Kidney tubule cell (primary cell): Measurements from ENCODE around the gene EEF2.
A peak's percentile ranks its signal among the peaks of the same experiment; 100 is the strongest.

Source experiments
- DNase-seq: peaks from one replicate; pipeline ENCODE4 v3.0.0-alpha.2; 2018; ENCODE audit warnings: low spot score

EEF2 gene

DNA sequence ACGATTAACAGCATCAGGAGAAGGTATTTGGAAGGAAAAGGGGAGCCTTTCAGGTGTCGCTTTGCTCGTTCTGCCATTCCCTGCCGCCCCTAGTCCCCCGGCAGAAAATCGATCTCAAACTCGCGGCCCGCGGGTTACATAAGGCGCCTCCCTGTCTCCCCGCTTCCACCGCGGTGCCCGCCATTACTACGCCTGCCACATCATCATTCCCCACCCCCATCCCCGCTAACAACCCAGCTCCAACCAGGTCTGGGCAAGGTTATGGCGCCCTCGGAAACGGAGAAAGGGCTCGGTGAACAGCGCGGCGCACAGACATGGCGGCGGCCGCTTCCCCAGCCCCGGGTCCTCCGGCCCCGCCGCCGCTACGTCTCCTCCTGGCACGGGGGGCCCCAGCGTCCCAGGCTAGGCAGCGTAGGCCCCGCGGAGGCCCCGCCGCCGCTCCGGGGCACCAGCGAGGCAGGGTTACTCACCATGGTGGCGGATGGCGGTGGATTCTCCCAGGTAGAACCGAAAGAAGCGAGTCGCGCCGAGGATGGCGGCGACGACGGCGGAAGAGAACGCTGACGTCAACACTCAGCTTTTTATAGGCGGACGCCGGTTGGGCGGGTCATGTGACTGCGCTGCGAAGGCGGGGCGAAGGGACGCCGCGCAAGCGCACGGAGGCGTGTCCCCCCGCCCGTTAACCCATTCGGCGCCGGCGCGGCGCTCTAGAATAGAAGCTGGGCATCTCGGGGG is at the start of gene EEF2:
Gene EEF2 (minus strand): TSS at position 556 of the 735 bp plus-strand sequence. CDS start 83 bp downstream, at position 473.
- peak; percentile 92 for DNase-seq

DNA sequence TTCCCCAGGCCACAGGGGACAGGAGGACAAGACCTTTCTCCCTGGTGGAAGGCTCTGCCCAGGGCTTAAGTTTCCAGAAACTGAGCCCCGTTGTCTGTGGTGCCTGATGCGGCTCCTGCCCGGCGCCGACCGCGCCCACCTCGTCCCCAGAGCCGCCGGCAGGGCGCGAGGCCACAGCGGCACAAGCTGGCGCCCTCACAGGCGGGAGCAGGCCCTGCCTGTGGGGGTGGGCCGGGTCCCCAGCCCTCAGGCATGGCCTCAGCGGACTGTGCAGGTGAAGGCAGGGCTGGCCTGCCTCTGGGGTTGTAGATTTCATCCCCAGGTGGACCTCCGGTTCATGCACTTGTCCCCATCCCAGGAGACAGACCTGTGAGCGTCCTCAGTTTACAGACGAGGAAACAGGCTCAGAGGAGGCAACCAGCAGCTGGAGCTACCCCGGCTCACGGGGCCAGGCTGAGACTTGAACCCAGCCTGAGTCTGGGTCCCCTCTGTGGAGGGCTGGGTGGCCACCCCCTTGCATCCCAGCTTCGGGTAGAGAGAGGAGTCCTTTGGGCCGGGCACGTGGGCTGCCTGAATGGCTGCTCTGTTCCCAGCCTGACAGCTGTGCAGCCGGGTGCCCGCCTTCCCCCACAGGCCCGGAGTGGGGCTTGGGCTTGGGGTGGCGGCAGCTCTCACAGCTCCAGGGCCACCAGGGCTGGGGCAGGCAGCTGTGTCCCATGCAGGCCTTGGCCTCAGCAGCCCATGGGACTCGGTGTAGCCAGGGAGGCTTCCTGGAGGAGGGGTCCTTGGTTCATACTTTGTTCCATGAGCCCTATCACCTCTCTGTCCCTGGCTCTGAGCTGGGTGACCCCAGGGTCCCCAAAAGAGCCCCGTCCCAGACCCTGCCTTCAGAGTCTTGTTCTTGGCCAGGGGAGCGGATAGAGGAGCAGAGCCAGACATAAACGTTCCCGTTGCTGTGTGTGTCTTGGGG is 49.1 kb upstream of the EEF2 start:
- DNase-seq: no peak

DNA sequence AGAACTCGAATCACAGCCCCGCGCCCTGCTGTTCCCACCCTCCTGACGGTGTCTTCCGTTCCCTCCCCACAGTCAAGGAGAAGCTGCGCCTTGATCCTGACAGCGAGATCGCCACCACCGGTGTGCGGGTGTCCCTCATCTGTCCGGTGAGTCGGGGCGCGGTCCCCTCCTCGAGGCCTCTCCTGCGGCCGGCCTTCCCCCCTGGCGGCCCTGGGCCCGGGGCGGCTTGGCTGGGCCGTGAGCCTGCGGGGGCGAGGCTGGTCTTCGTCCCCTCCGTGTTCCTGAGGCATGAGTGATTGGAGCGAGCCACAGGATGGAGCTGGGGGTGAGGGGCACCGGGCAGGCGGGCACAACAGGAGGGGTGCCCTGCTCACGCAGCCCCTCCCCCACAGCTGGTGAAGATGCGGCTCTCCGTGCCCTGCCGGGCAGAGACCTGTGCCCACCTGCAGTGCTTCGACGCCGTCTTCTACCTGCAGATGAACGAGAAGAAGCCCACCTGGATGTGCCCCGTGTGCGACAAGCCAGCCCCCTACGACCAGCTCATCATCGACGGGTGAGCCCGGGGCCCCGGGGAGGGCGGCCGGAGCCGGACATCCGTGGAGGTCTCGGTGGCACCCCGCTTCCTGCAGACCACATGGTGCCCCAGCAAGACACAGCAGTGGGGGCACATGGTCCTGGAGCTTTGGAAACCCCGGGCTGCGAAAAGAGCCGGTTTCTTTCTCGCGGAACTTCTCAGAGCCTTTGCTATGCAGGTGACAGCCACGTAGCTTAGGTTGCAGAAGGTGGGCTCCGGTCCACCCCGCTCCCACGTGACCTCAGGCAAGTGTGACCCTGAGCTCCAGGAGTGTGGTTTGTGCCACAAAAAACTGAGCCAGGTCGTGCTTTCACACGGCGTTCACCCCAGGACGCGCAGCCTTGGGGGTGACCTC is 48.0 kb upstream of the EEF2 start:
- no peak for DNase-seq

DNA sequence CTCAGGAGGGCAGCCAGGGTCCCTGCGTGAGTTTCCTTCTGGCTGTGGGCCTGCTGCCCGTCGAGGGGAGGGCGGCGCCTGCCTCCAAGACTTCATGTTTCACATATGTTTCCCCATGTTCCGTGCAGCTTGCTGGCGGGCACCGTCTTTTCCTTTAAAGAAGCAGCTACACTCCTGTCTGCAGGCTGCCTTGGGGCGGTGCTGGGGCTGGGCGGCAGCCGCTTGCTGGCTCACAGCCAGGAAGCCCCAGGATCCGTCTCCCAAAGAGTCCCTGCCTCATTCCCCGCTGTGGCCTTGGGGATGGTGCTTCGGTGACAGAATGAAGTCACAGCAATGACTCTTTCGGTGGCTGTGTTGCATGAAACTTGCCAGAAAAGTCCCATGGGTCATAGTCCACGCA is 47.2 kb upstream of the EEF2 start:
- DNase-seq: no peak

DNA sequence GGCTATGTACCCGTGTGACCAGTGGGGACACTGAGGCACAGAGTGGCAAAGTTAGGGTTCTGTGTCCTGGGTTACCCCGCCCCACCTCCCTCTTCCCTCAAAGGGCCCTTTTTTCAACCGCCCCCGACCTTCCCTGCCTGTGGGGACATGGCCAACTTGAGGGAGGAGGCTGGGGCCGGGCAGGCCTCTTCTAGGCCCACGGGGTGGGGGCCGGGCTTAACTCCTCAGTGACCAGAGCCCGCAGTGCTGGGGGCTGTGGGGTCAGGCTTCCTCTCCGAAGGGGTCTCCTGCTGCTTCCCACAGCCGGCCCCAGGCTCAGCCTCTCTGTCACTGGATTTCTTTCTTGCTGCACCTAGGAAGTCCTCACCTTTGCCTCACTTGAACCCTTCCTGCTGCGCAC is 46.2 kb upstream of the EEF2 start:
- DNase-seq: no peak

GRCh38 chr19:4030981-4031380 is 45.7 kb upstream of the EEF2 start:
- no peak for DNase-seq

DNA sequence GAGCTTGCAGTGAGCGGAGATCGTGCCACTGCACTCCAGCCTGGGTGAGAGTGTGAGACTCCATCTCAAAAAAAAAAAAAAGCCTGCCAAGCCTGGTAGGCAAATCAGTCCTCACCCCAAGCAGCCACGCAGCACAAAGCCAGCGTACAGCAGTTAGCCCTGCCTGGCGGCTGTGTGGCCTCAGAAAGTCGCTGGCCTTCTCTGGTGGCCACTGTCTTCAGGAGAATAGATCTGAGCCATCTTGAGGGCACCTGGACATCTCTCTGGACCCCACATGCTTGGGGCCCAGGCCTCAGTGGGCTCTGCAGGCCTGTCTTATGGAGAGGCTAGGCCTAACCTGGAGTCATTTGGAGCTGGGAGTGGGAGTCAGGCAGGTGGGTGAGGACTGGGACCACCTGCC is 45.3 kb upstream of the EEF2 start:
- no peak for DNase-seq

DNA sequence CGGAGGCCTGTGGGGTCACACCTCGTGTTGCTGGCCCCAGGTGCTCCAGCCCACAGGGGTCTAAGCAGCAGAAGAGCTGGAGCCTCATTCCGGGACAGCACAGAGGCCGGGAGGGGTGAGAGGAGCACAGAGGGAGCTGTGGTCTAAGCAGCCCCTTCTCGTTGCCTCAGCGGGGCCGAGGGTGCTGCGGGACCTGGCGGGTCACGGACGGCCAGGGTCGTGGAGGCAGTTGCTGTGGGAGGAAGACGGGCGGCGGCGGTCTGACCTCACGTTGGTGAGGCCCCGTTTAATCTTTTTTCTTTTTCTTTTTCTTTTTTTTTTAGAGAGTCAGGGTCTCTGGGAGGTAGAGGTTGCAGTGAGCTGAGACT is 44.0 kb upstream of the EEF2 start:
- no peak for DNase-seq

- DNase-seq: no peak
Measured at GRCh38 chr19:4028334-4029246, 43.3 kb upstream of the EEF2 start.

GRCh38 chr19:4027146-4027545 is 41.9 kb upstream of the EEF2 start:
- DNase-seq: no peak

DNA sequence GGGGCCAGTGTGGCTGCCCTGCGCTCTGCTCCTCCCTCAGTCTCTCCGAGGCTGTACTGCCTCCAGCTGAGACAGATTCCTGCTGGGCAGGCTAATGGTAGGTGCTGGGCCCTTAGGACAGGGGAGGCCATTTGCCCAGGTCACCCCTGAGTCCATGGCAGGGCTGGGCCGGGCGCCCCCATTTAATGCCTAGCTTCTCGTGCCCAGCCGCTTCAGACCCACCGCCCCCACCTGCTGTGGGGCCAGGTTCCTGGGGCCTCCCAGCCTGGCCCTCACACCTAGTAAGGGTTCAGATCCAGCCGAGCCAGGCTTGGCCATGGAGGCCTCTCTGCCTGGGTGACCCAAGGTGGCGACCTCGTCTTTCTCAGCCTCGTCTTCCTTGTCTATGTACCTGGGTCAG is 40.1 kb upstream of the EEF2 start:
- no peak for DNase-seq

- no peak for DNase-seq
Measured at GRCh38 chr19:4023600-4024398, 38.5 kb upstream of the EEF2 start.

- no peak for DNase-seq
Measured at GRCh38 chr19:4019578-4019977, 34.3 kb upstream of the EEF2 start.

DNA sequence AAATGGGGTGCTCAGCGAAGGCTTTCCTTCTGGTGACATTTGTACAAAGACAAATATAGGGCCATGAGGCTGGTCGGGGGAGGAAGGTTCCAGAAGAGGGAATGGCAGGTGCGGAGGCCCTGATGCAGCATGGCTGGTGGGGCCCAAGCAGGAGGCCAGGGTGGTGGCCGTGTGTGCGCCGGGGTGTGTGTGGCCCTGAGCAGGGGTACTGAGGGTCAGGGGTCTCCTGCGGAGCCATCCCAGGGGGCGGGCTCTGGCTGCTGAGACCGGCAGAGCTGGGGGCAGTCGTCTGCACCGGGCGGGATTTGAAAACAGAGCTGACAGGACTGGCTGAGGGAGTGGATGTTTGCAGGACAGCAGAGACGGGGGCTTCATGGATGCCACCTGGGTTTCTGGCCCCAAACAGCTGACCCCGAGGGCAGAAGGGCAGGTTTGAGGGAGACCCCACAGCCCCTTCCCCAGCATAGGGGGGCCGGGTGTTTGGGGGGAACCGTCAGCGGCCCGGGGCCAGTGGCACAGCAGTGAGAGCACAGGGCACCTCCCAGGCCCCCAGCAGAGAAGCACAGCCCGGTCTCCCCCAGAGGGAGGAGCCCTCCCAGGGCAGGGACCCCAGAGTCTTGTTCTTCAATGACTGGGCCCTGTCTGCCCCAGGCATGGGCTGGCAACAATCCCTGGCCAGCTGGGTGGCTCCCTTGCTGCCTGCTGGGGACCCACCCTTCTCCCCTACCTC is 33.7 kb upstream of the EEF2 start:
- no peak for DNase-seq

DNA sequence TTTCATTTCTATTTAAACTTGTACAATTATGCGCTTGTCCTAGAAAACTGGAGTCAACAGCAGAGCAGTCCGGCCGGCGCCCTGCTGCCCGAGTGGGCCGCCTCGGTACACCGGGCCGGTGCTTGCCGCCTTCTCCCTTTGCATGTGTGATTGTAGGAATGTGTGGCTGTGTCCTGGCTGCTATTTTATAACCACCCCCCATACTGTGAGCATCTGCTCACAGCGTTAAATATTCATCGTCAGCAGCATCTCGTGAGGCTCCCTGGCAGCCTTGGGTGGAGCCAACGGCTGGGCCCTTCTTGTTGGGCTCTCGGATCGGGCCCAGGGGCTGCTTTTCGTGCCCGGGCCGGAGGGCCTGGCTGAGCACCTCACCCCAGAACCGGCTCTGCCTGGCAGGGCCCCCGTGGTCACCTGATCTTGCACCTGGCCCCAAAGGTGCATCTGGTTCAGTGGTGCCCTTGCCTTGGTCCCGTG is 32.9 kb upstream of the EEF2 start:
- DNase-seq: no peak

DNA sequence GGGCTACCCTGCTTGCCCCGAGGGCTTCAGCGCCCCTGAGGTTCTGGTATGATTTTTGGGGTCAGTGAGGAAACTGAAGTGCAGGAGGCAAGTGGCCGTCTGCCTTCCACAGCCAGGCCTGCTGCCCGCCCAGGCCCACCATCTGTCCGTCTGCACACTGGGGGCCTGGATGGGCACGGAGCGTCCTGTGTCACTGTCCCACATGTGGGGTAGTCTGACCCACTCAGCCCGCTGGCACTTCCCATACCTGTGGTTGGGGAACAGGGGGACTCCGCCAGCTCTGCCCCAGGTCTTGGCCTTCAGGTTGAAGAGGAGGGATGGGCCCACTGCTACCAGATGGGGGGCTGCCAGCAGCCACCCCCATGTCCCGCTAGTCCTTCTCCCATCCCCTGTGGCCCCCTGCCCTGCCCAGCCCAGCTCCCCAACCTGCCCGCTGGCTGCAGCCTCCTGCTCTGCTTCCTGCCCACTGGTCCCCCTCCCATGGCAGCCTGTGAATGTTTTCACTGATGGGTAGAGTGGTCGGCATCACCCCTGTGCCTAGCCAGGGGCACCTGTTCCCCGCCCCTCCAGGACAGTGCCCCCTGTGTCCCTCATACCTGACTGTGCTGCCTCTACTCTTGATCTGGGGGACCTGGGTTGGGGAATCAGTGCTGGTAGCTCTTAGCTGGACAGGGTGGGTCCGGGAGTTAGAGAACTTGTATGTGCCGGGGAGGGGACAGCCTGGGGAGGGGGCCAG is 31.8 kb upstream of the EEF2 start:
- DNase-seq: no peak

- DNase-seq: no peak
Measured at GRCh38 chr19:4016486-4016885, 31.2 kb upstream of the EEF2 start.

- no peak for DNase-seq
Measured at GRCh38 chr19:4015705-4016402, 30.6 kb upstream of the EEF2 start.
